Neural progenitor cell (in vitro differentiated cells): ENCODE measurements around the gene SEMA3B.

Experiments used
- EZH2 ChIP-seq: fragments of 200-600 bp; sonication (generic); IDR thresholded peaks from 2 replicates; pipeline ENCODE4 v1.6.1; 2017; ENCODE audit warnings: antibody characterized with exemption, mild to moderate bottlenecking, moderate library complexity
- TF ChIP-seq, protein P1 (sequence below): fragments of 200-600 bp; sonication (generic); IDR thresholded peaks from 2 replicates; pipeline ENCODE4 v1.5.1; 2017; ENCODE audit warnings: antibody characterized with exemption, mild to moderate bottlenecking

DNA sequence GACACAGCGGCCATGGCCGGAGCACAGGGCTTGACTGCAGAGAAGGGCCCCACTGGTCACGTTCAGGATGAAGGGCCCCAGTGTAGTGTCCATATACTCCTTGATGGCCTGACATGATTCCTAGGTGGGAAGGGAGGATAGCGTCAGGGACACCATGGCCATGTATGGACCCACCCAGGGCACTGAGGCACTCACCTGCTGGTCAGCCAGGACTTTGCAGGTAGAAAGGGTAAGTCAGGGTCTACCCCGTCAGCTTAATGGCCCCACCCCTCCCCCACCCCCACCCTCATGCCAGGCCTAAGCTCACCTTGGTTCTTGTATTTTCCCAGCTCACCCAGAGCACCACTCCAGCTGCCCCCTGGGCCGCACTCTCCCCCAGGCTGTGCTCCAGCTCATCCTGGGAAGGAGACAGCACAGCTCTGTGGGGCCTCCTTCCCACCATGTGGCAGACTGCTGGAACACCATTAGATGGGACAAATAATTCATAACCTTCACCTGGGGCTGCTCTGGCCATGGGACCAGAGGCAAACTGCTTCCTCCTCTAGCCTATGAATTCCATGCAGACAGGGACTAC, 31.8 kb downstream of the SEMA3B start:
- TF ChIP-seq, protein P1, sequence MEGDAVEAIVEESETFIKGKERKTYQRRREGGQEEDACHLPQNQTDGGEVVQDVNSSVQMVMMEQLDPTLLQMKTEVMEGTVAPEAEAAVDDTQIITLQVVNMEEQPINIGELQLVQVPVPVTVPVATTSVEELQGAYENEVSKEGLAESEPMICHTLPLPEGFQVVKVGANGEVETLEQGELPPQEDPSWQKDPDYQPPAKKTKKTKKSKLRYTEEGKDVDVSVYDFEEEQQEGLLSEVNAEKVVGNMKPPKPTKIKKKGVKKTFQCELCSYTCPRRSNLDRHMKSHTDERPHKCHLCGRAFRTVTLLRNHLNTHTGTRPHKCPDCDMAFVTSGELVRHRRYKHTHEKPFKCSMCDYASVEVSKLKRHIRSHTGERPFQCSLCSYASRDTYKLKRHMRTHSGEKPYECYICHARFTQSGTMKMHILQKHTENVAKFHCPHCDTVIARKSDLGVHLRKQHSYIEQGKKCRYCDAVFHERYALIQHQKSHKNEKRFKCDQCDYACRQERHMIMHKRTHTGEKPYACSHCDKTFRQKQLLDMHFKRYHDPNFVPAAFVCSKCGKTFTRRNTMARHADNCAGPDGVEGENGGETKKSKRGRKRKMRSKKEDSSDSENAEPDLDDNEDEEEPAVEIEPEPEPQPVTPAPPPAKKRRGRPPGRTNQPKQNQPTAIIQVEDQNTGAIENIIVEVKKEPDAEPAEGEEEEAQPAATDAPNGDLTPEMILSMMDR: no peak
- TF ChIP-seq EZH2: no peak
